GM21381 (cell line): ENCODE results near the gene REEP5.

ENCODE experiments used
- ATAC-seq: cut with Tn5 transposase; IDR thresholded peaks from one replicate; pipeline ENCODE4 v1.9.1; 2021; ENCODE audit warnings: mild to moderate bottlenecking, moderate library complexity; ENCODE audit not compliant: unreplicated experiment

Gene REEP5

DNA sequence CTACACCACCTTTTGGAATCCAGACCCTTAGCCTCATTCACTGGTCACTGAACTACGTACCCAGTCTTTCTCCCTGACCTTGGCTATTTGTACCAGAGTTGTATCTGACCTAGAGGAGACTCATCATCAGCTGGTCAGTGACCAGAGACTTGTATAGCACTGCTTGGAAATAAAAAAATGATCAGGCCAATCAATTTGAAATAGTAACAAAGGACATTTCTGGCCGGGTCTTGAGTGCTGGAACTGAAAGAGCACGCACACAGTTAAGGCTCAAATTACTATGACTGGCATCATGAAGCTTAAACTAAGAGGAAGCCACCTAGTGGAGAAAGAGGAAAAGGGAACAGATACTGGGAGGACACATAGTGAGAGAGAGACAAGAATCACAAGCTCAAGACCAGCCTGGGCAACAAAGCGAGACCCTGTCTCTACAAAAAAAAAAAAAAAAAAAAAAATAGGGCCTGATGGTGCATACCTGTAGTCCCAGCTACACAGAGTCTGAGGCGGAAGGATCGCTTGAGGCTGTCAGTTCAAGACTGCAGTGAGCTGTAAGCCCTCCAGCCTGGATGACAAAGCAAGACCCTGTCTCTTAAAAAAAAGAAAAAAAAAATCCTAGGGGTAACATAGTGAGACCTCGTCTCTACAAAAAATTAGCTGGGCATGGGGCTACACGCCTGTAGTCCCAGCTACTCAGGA, 73.8 kb downstream of the REEP5 start:
- ATAC-seq = peak; percentile 100

GRCh38 chr5:112847306-112847705, 74.7 kb downstream of the REEP5 start:
- ATAC-seq = no peak

DNA sequence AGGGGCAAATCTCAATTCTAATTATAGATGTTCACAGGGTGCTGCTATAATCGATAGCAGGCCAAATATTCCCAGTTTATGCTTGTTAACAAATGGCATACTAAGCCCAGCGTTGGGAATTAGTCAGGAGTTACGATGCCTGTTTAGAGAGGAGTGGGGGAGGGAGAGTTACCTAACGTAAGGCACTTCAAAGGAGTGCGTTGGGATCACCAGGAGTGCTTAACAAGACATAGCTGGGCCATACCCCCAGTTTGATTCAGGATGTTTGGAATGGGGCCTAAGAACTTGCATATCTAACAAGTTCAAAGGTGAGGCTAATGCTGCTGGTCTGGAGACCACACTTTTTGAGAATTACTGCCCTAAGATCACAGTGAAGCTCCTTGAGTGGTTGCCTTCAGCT, 75.5 kb downstream of the REEP5 start:
- no peak for ATAC-seq

- ATAC-seq = no peak
Measured at GRCh38 chr5:112844489-112844888, 77.5 kb downstream of the REEP5 start.

DNA sequence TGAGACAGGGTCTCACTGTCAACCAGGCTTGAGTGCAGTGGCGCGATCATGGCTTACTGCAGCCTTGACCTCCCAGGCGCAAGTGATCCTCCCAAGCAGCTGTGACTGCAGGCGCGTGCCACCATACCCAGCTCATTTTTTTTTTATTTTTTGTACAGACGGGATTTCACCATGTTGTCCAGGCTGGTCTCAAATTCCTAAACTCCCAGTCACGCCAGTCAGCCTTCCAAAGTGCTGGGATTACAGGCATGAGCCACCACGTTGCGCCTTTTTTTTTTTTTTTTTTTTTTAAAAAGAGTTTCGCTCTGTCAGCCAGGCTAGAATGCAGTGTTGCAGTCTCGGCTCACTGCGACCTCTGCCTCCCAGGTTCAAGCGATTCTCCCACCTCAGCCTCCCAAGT, 88.1 kb downstream of the REEP5 start:
- ATAC-seq = no peak

- ATAC-seq = no peak
Measured at GRCh38 chr5:112830378-112830777, 91.6 kb downstream of the REEP5 start.
